Measurements from ENCODE around the gene ATOSB. TPM values are rescaled to one million over a fixed set of nuclear protein-coding genes. Genes with fewer than 3 reads are reported as not detected.
"Not testable (repeated sequence)": the region's sequence is repeated elsewhere in the genome, so short reads cannot be mapped to it uniquely, and the experiment has no call there.

Gene ATOSB
- total RNA-seq, 1 experiment from 2014 or later = 9.2 TPM

GRCh38 chr9:35156781-35157180 is 41.1 kb upstream of the ATOSB start:
- no peak overlapping the region for H3K9ac ChIP-seq (ENCODE audit: low read length)
- H3K36me3 ChIP-seq (ENCODE audit: low read depth, low read length) = no peaks in the 10 kb centered on the region
- no peak for DNase-seq
- POLR2A ChIA-PET (ENCODE audit: unreplicated experiment) = no interaction called here
- no peak overlapping the region for H2AFZ ChIP-seq (ENCODE audit: low read length)
- intact Hi-C loops (cut with micrococcal nuclease) = no loop called here
- no peaks in the 10 kb centered on the region for H3K79me2 ChIP-seq (ENCODE audit: low read length)
- no peak overlapping the region for H3K4me3 ChIP-seq (ENCODE audit: low read length)
- no peaks in the 10 kb centered on the region for H4K20me1 ChIP-seq (ENCODE audit: low read length)
- no peaks in the 10 kb centered on the region for H3F3A ChIP-seq (ENCODE audit: low read length, unreplicated experiment)
- CTCF ChIA-PET = no interaction called here
- H3K4me2 ChIP-seq (ENCODE audit: low read length) = no peak overlapping the region
- no TSS peak for BruUV-seq (replicated peaks)
- no peak overlapping the region for H3K27ac ChIP-seq (ENCODE audit: low read length)
- TF ChIP-seq EZH2phosphoT487 (IDR thresholded peaks at IDR 0.05; ENCODE audit: borderline replicate concordance, low read length) = no peak
- TF ChIP-seq CTCF (conservative IDR thresholded peaks at IDR 0.05; ENCODE audit: low read depth, low read length) = no peak
- no peak for TF ChIP-seq EZH2 (IDR thresholded peaks at IDR 0.05; ENCODE audit: low read length, unreplicated experiment)
- no peaks in the 10 kb centered on the region for H3K27me3 ChIP-seq (ENCODE audit: low read length)
- H3K4me1 ChIP-seq (ENCODE audit: insufficient read depth, low read length) = 0 out of 2 replicates have a peak, but pooled peaks cover 3% of the 10 kb centered on the region
- no peak for ATAC-seq
- H3K9me2 ChIP-seq (replicated peaks; ENCODE audit: low read length) = no peaks in the 10 kb centered on the region
- no peaks in the 10 kb centered on the region for H3K9me3 ChIP-seq (ENCODE audit: low read length)

- DNase-seq (peak; percentile 12), ATAC-seq (no peak; the same call in 1 of the 2 replicates)
- no peaks in the 10 kb centered on the region for H3K9me3 ChIP-seq (ENCODE audit: low read length)
- H3K4me2 ChIP-seq (ENCODE audit: low read length) = no peak overlapping the region
- no peaks in the 10 kb centered on the region for H3K79me2 ChIP-seq (ENCODE audit: low read length)
- no TSS peak for BruUV-seq (replicated peaks)
- no peak overlapping the region for H3K4me3 ChIP-seq (ENCODE audit: low read length)
- no peaks in the 10 kb centered on the region for H3K4me1 ChIP-seq (ENCODE audit: insufficient read depth, low read length)
- H3F3A ChIP-seq (ENCODE audit: low read length, unreplicated experiment) = no peaks in the 10 kb centered on the region
- no peaks in the 10 kb centered on the region; the same call in 1 of the 2 replicates for H3K36me3 ChIP-seq (ENCODE audit: low read depth, low read length)
- CTCF ChIA-PET = no interaction called here
- POLR2A ChIA-PET (ENCODE audit: unreplicated experiment) = no interaction called here
- no peaks in the 10 kb centered on the region for H3K9me2 ChIP-seq (replicated peaks; ENCODE audit: low read length)
- no peak overlapping the region for H3K9ac ChIP-seq (ENCODE audit: low read length)
- H3K27ac ChIP-seq (ENCODE audit: low read length) = no peak overlapping the region
- no peak for TF ChIP-seq CTCF (conservative IDR thresholded peaks at IDR 0.05; ENCODE audit: low read depth, low read length)
- TF ChIP-seq EZH2phosphoT487 (IDR thresholded peaks at IDR 0.05; ENCODE audit: borderline replicate concordance, low read length) = no peak
- TF ChIP-seq EZH2 (IDR thresholded peaks at IDR 0.05; ENCODE audit: low read length, unreplicated experiment) = no peak
- H2AFZ ChIP-seq (ENCODE audit: low read length) = no peak overlapping the region
- H3K27me3 ChIP-seq (ENCODE audit: low read length) = no peaks in the 10 kb centered on the region
- H4K20me1 ChIP-seq (ENCODE audit: low read length) = no peaks in the 10 kb centered on the region
- intact Hi-C loops (cut with micrococcal nuclease) = no loop called here
Observed at GRCh38 chr9:35152926-35153325, 37.3 kb upstream of the ATOSB start.

- DNase-seq; H3K36me3 ChIP-seq (ENCODE audit: low read depth, low read length); H3K4me2 ChIP-seq (ENCODE audit: low read length); intact Hi-C loops (cut with micrococcal nuclease); H4K20me1 ChIP-seq (ENCODE audit: low read length); H3K79me2 ChIP-seq (ENCODE audit: low read length); H3K4me1 ChIP-seq (ENCODE audit: insufficient read depth, low read length); H3K9me2 ChIP-seq (replicated peaks; ENCODE audit: low read length); H2AFZ ChIP-seq (ENCODE audit: low read length); ATAC-seq; BruUV-seq (replicated peaks); H3K27me3 ChIP-seq (ENCODE audit: low read length); H3K27ac ChIP-seq (ENCODE audit: low read length); H3K9ac ChIP-seq (ENCODE audit: low read length); POLR2A ChIA-PET (ENCODE audit: unreplicated experiment); H3K4me3 ChIP-seq (ENCODE audit: low read length); CTCF ChIA-PET; H3F3A ChIP-seq (ENCODE audit: low read length, unreplicated experiment); H3K9me3 ChIP-seq (ENCODE audit: low read length): not testable (repeated sequence)
Observed at GRCh38 chr9:35147941-35148563, 32.4 kb upstream of the ATOSB start.
